Glomerular endothelial cell (primary cell): ENCODE data around the gene UQCC5. TPM values are rescaled to one million over a fixed set of nuclear protein-coding genes. Genes with fewer than 3 reads are reported as not detected.

Experiments
- DNase-seq: peaks from one replicate; pipeline ENCODE4 v3.0.0-alpha.2; 2011; ENCODE audit warnings: low read depth, low spot score; ENCODE audit errors: extremely low read depth
- total RNA-seq: library from RNA; depleted of rRNA; stranded (reverse); fragments of >200 nt; gene quantifications from 2 replicates; pipeline ENCODE4 v1.2.3, GENCODE V29; 2015

Gene UQCC5
- 0.97 and 23.6 TPM in 2 replicates for total RNA-seq

GRCh38 chr3:52536369-52537164 lies at the start of gene UQCC5:
UQCC5 (plus strand) TSS chr3:52536605; CDS start chr3:52536756, 151 bp downstream.
- DNase-seq, result peak; percentile 70

- no peak for DNase-seq
Observed at GRCh38 chr3:52487050-52487787, 49.2 kb upstream of the UQCC5 start.

GRCh38 chr3:52487788-52488691 lies 48.4 kb upstream of the UQCC5 start:
- no peak for DNase-seq

GRCh38 chr3:52488746-52489145 lies 47.7 kb upstream of the UQCC5 start:
- no peak for DNase-seq

- no peak for DNase-seq
Observed at GRCh38 chr3:52489453-52489852, 47.0 kb upstream of the UQCC5 start.

GRCh38 chr3:52490035-52490938 lies 46.1 kb upstream of the UQCC5 start:
- DNase-seq, result no peak

GRCh38 chr3:52490939-52491526 lies 45.4 kb upstream of the UQCC5 start:
- no peak for DNase-seq

GRCh38 chr3:52492059-52492458 lies 44.3 kb upstream of the UQCC5 start:
- no peak for DNase-seq

GRCh38 chr3:52493232-52494017 lies 43.0 kb upstream of the UQCC5 start:
- DNase-seq, result no peak

GRCh38 chr3:52494445-52494844 lies 42.0 kb upstream of the UQCC5 start:
- DNase-seq, result no peak

- no peak for DNase-seq
Observed at GRCh38 chr3:52494886-52495495, 41.4 kb upstream of the UQCC5 start, which contains the start of gene STAB1. STAB1 (plus strand) TSS chr3:52495338; CDS start chr3:52495414, 76 bp downstream.

GRCh38 chr3:52495777-52496602 lies 40.4 kb upstream of the UQCC5 start:
- DNase-seq, result no peak

- DNase-seq, result no peak
Observed at GRCh38 chr3:52498137-52499054, 38.0 kb upstream of the UQCC5 start.

GRCh38 chr3:52501046-52501445 lies 35.4 kb upstream of the UQCC5 start:
- no peak for DNase-seq

- no peak for DNase-seq
Observed at GRCh38 chr3:52502001-52502400, 34.4 kb upstream of the UQCC5 start.

GRCh38 chr3:52502808-52503350 lies 33.5 kb upstream of the UQCC5 start:
- no peak for DNase-seq
